Activated CD8-positive, alpha-beta memory T cell treated with anti-CD3 and anti-CD28 coated beads, Interleukin-2, amount 50 U/mL, for 48 hours (primary cell): ENCODE measurements around the gene GRIK3.

ENCODE experiments used
- DNase-seq: peaks from one replicate; pipeline ENCODE4 v3.0.0-alpha.2; 2020

The GRIK3 gene

GRCh38 chr1:36752431-36752830 lies 281.9 kb downstream of the GRIK3 start:
- no peak for DNase-seq

GRCh38 chr1:36751525-36751924 lies 282.8 kb downstream of the GRIK3 start:
- no peak for DNase-seq

GRCh38 chr1:36748466-36748865 lies 285.8 kb downstream of the GRIK3 start:
- DNase-seq = no peak
